Esophagus (tissue), 2 donors: ENCODE results near the gene BDH1. TPM values are rescaled to one million over a fixed set of nuclear protein-coding genes. Genes with fewer than 3 reads are reported as not detected.

ENCODE experiments used
- H3K27ac ChIP-seq, 2 donors: one replicate each; pipeline ENCODE4 v1.5.1; 2013; ENCODE audit warnings: low read depth in 2 of 2, mild to moderate bottlenecking in 2 of 2, inconsistent platforms in 1 of 2, low read length in 1 of 2, moderate library complexity in 1 of 2
- H3K27me3 ChIP-seq, 2 donors: one replicate each; pipeline ENCODE4 v1.6.1; 2013; ENCODE audit warnings: low read length in 2 of 2, control low read depth in 1 of 2, mild to moderate bottlenecking in 1 of 2; ENCODE audit not compliant: insufficient read depth in 2 of 2, control insufficient read depth in 1 of 2
- H3K36me3 ChIP-seq, 2 donors: one replicate each; pipeline ENCODE4 v1.6.1; 2013; ENCODE audit warnings: low read length in 1 of 2; ENCODE audit not compliant: control insufficient read depth in 2 of 2, insufficient read depth in 2 of 2
- H3K4me1 ChIP-seq, 2 donors: one replicate each; pipeline ENCODE4 v1.6.1; 2013; ENCODE audit warnings: low read length in 1 of 2; ENCODE audit not compliant: control insufficient read depth in 2 of 2, insufficient read depth in 2 of 2
- H3K4me3 ChIP-seq, 2 donors: one replicate each; pipeline ENCODE4 v1.5.1; 2013; ENCODE audit warnings: low read length in 2 of 2, mild to moderate bottlenecking in 2 of 2, low read depth in 1 of 2, moderate library complexity in 1 of 2
- H3K9me3 ChIP-seq, 2 donors: one replicate each; pipeline ENCODE4 v1.6.1; 2013; ENCODE audit warnings: mild to moderate bottlenecking in 2 of 2, low read depth in 1 of 2, low read length in 1 of 2, moderate library complexity in 1 of 2; ENCODE audit not compliant: control insufficient read depth in 2 of 2, insufficient read depth in 1 of 2
- WGBS, 2 donors: extraction: QIAGEN DNeasy Blood & Tissue Kit; methylation state at CpG; one replicate each; pipeline ENCODE4 v1.1.7; 2013; 5-methylcytosine and 5-hydroxymethylcytosine counted together
- polyA plus RNA-seq, 2 donors: library from polyadenylated mRNA; stranded (reverse); fragments of 200-250 nt; gene quantifications; one replicate each; pipeline ENCODE4 v1.2.3, GENCODE V29; 2013
- donor health status: healthy with polysubstance abuse.
- donor health status: Bipolar disorder and iron deficiency.

The BDH1 gene
- polyA plus RNA-seq, 2 donors: 49.5 to 59.9 TPM

- H3K4me1 ChIP-seq: peaks cover 0 to 16% of the 10 kb centered on the region in 2 donors
- no peaks in the 10 kb centered on the region for H3K27me3 ChIP-seq
- 91% methylated on average over 18 of the region's 18 CpGs for WGBS, 2 donors
- H3K27ac ChIP-seq: peak overlapping the region; percentile 11 to 13
- H3K4me3 ChIP-seq: no peak overlapping the region
- H3K36me3 ChIP-seq: peaks cover 0 to 4% of the 10 kb centered on the region in 2 donors
- H3K9me3 ChIP-seq: no peaks in the 10 kb centered on the region
Observed at GRCh38 chr3:197542741-197543454, 12.9 kb downstream of the BDH1 start.

- H3K9me3 ChIP-seq: no peaks in the 10 kb centered on the region
- H3K36me3 ChIP-seq: peaks cover 0 to 4% of the 10 kb centered on the region in 2 donors
- H3K27ac ChIP-seq: peak overlapping the region; percentile 89 to 91
- WGBS, 2 donors: 60 to 66% methylated on average over 12 to 13 of the region's 13 CpGs
- no peak overlapping the region for H3K4me3 ChIP-seq
- no peaks in the 10 kb centered on the region for H3K27me3 ChIP-seq
- peaks cover 0 to 15% of the 10 kb centered on the region in 2 donors for H3K4me1 ChIP-seq
Observed at GRCh38 chr3:197541756-197542539, 13.8 kb downstream of the BDH1 start.

GRCh38 chr3:197540961-197541377 lies 14.8 kb downstream of the BDH1 start:
- WGBS, 2 donors: 57 to 72% methylated on average over 3 of the region's 3 CpGs
- H3K4me1 ChIP-seq: peaks cover 0 to 9% of the 10 kb centered on the region in 2 donors
- peak overlapping the region; percentile 91 to 98 for H3K27ac ChIP-seq
- peaks cover 0 to 4% of the 10 kb centered on the region in 2 donors for H3K36me3 ChIP-seq
- H3K4me3 ChIP-seq: peak overlapping the region in 1 of 2 donors; percentile 23
- no peaks in the 10 kb centered on the region for H3K9me3 ChIP-seq
- no peaks in the 10 kb centered on the region for H3K27me3 ChIP-seq

GRCh38 chr3:197539651-197540051 lies 16.1 kb downstream of the BDH1 start:
- Histone ChIP-seq H3K9me3 (no peaks in the 10 kb centered on the region), H3K27ac (peak overlapping the region; percentile 91 to 98), H3K36me3 (peaks cover 0 to 4% of the 10 kb centered on the region in 2 donors), H3K4me1 (peaks cover 0 to 9% of the 10 kb centered on the region in 2 donors), H3K4me3 (no peak overlapping the region), H3K27me3 (no peaks in the 10 kb centered on the region)
- WGBS, 2 donors: 49% methylated on average over 6 of the region's 6 CpGs

DNA sequence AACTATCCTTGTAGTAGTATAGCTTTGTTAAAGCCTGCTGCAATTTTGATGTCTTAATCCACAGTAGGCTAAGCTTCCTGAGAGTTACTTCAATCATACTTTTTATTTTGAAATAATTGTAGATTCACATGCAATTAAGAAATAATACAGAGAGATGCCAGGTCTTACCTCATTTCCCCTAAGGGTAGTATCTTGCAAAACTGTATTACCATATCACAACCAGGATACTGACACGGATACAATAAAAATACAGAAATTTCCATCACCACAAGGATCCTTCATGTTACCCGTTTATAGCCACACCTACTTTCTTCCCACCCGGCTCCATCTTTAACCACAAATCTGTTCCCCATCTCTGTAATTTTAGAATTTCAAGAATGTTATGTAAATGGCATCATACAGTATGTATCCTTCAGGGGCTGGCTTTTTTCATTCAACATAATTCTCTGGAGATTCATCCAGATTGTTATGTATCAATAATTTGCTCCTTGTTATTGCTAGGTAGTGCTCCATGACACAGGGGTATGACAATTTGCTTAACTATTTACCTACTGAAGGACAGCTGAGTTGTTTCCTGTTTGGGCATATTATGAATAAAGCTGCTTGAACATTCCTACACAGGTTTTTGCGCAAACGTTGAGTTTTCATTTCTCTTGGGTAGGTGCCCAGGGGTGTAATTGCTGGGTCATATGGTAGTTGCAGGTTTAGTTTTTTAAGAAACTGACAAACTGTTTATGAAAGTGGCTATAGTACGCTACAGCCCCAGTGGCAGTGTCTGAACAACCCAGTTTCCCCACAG lies 21.6 kb downstream of the BDH1 start:
- Histone ChIP-seq H3K27me3 (no peaks in the 10 kb centered on the region), H3K27ac (peak overlapping the region; percentile 76 to 87), H3K9me3 (no peaks in the 10 kb centered on the region), H3K4me3 (no peak overlapping the region), H3K4me1 (peaks cover 0 to 9% of the 10 kb centered on the region in 2 donors), H3K36me3 (peaks cover 0 to 11% of the 10 kb centered on the region in 2 donors)
- WGBS, 2 donors: 53 to 57% methylated on average over 6 of the region's 6 CpGs

DNA sequence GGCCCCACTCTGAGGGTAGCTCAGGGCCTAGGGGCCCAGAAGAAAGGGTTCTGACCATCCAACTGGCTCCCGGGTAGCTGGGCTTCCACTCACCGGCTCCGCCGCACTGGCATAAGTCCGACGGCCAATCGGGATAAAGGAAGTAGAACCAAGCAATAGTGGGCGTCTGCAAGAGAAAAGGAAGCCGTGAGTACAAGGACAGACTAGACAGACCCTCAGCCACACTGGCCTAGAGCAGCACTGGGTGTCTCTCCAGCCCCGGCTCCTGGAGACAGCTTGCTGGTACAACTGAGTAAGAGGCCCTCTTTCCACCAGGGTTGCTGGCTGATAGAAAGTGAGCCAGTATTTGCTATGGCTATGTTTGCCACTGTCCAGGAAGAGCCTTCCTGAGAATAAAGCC lies 22.4 kb downstream of the BDH1 start:
- 93 to 96% methylated on average over 10 of the region's 10 CpGs for WGBS, 2 donors
- Histone ChIP-seq H3K27me3 (no peaks in the 10 kb centered on the region), H3K4me3 (no peak overlapping the region), H3K4me1 (peaks cover 0 to 10% of the 10 kb centered on the region in 2 donors), H3K9me3 (no peaks in the 10 kb centered on the region), H3K36me3 (peaks cover 0 to 11% of the 10 kb centered on the region in 2 donors), H3K27ac (peak overlapping the region; percentile 76 to 87)

DNA sequence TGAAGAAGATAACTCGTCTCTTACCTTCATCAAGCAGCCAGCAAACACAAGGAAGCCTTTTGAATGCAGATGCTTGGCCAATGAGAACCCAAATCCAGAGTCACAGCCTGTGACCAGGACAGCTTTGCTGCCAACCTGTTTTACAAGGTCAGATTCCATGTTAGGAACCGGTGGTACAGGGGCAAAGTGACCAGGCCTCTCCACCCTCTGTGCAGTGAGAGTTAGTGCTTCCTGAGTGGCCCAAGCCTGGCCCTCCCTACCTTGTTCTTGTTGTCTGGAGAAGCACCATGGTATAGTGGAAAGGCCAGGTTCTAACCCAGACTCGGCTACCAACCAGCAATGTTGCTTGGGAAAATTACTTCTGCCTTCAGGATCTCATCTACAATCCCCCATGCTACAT lies 23.4 kb downstream of the BDH1 start:
- H3K4me1 ChIP-seq: peaks cover 0 to 17% of the 10 kb centered on the region in 2 donors
- H3K9me3 ChIP-seq: no peaks in the 10 kb centered on the region
- no peak overlapping the region for H3K4me3 ChIP-seq
- H3K36me3 ChIP-seq: peaks cover 0 to 12% of the 10 kb centered on the region in 2 donors
- peak overlapping the region; percentile 76 to 87 for H3K27ac ChIP-seq
- 81 to 88% methylated on average over 3 of the region's 3 CpGs for WGBS, 2 donors
- H3K27me3 ChIP-seq: no peaks in the 10 kb centered on the region

DNA sequence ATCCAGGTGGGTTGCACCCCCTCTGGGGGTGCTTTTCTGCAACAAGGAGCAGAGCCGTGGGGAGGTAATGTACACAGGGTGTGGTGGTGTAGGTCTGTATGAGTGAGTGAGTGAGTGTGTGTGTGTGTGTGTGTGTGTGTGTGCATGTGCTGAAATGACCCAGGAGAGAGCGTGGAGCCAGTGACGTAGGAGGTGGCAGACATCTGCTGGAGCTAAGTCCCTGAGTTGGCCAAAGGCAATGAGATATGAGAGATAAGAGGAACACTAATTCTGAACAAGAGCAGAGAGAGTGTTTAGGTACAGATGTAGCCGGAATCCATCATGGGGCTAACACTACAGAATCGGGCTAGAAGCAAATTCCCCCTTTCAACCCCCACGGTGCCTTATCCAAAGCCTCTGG lies 27.6 kb downstream of the BDH1 start:
- H3K4me1 ChIP-seq: peaks cover 0 to 24% of the 10 kb centered on the region in 2 donors
- peak overlapping the region; percentile 32 to 65 for H3K27ac ChIP-seq
- 82 to 89% methylated on average over 6 of the region's 6 CpGs for WGBS, 2 donors
- H3K4me3 ChIP-seq: no peak overlapping the region
- no peaks in the 10 kb centered on the region for H3K9me3 ChIP-seq
- H3K36me3 ChIP-seq: peaks cover 10 to 22% of the 10 kb centered on the region in 2 donors
- no peaks in the 10 kb centered on the region for H3K27me3 ChIP-seq

DNA sequence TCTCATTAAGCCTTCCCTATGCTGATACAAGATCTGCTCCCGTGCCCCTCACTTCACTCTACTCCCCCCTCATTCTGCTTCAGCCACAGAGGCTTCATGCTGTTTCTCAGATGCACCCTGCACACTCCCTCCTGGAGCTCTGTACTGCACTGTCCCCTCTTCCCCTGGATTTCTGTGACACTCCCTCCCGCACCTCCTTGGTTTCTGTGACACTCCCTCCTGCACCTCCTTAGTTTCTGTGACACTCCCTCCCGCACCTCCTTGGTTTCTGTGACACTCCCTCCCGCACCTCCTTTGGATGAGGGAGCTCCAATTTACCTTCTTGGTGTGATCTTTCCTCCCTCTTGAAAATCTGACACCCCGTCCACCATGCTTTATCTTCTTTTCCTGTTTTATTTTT lies 28.2 kb downstream of the BDH1 start:
- 82 to 85% methylated on average over 5 of the region's 5 CpGs for WGBS, 2 donors
- Histone ChIP-seq H3K27ac (peak overlapping the region; percentile 32 to 85), H3K4me1 (peaks cover 0 to 23% of the 10 kb centered on the region in 2 donors), H3K4me3 (no peak overlapping the region), H3K27me3 (no peaks in the 10 kb centered on the region), H3K9me3 (no peaks in the 10 kb centered on the region), H3K36me3 (peaks cover 10 to 19% of the 10 kb centered on the region in 2 donors)
